Hematopoietic multipotent progenitor cell treated with erythropoietin and hydrocortisone succinate and interleukin-3 and kit ligand, for 15 days (in vitro differentiated cells): ENCODE results near the gene GPBAR1.
A peak's percentile ranks its signal among the peaks of the same experiment; 100 is the strongest.

Experiments used
- DNase-seq: peaks from one replicate; pipeline ENCODE4 v3.0.0-alpha.2; 2015; ENCODE audit warnings: low spot score

Gene GPBAR1, protein sequence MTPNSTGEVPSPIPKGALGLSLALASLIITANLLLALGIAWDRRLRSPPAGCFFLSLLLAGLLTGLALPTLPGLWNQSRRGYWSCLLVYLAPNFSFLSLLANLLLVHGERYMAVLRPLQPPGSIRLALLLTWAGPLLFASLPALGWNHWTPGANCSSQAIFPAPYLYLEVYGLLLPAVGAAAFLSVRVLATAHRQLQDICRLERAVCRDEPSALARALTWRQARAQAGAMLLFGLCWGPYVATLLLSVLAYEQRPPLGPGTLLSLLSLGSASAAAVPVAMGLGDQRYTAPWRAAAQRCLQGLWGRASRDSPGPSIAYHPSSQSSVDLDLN

DNA sequence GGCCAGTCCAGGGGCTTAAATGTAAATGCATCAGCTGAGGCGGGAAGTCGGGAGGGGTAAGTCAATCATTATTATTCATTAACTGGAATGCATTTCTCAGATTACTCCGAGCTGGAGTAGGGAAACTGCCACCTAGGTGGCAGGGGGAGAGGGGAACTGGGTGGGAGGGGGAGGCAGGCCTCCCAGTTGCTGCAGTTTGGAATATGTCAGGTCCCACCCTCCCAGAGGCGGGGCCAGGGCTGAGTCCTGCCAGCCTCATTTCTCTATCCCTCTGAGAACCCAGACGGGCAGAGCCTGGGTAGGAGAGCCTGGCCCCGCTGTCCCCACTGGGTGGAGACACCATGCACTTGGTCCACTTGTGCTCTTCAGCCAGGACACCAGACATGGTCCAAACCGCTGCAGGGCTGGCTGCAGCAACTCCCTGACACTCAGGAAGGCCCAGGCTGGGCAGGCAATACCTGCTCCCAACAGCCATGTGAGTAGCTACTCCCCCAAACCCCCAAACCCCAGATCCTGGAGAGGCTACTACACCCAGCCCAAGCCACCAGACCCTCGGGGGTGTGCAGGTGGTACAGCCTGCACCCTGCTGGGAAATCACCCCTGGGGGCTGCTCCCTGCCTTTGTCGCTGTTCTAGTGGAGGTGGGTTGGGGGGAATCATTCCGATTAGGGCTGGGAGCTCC, at the start of gene GPBAR1:
TSS of gene GPBAR1 (plus strand) at position 274 of the 681 bp plus-strand sequence. CDS start 1,710 bp downstream, outside the sequence.
- no peak for DNase-seq

DNA sequence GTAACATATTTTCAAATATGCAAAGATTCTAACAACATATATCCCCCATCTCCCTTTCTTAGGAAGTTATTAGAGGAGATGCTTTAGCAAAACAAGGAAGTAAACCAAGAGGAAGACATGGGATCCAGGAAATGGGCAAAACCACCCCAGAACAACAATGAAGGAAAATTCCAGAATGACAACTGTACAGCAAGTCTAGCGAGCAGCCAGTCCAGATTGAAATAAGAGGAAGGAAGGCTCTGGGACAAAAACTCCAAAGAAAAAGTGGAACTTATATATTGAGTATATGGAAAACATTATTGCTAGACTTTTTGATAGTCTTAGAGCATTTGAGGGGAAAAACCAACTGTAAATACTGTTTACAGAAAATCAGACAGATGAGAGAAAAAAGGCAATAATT, 46.7 kb upstream of the GPBAR1 start:
- no peak for DNase-seq

DNA sequence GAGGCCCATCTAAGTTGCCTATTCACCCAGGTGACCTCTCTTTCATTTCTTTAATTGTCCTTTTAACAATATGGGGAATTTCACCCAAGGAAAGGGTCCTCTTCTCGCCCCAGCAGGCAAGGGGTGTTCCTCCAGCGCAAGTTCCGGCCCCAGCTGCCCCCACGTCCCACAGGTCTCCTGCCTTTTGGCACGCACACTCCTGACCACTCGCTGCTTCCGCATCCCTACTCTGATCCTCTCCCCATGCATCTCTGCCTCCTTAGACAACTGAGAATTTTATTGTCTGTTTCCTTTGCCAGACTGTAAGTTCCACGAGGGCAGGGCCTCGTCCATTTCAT, 44.5 kb upstream of the GPBAR1 start:
- DNase-seq, result no peak

DNA sequence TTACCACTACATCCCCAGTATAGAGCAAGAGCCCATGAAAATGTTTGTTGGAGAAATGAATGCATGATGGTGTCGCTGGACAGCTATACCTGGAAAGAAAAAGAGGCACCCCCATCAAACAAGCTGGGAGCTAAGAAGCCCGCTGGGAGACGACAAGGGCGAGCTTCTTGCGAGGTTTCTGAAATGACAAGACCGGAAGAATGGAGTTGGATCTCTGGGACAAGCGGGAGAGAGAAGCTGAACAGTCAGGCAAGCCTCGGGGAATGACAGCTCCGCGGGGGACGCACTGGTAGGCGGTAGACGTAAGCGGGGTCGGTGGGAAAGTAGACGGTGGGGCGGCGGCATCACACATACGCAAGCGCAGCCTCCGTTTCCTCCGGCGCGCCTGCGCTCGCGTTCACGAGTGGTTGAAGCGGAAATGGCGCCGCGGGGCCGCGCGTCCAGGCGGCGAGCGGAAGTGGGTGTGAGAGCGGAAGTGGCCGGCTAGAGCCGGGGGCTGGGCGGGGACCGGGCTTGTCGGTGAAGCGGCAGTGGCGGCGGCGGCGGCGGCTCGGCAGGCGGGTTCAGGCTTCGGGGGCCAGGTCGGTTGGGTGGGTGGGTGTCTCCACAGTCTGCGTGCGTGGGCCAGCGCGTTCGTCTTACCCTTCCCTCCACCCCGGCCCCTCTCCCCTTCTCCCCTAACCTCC, 44.0 kb upstream of the GPBAR1 start, which contains the start of gene ARPC2:
TSS of gene ARPC2 (plus strand) at position 516 of the 686 bp plus-strand sequence. CDS start 282 bp downstream, outside the sequence.
- DNase-seq, result peak; percentile 89

DNA sequence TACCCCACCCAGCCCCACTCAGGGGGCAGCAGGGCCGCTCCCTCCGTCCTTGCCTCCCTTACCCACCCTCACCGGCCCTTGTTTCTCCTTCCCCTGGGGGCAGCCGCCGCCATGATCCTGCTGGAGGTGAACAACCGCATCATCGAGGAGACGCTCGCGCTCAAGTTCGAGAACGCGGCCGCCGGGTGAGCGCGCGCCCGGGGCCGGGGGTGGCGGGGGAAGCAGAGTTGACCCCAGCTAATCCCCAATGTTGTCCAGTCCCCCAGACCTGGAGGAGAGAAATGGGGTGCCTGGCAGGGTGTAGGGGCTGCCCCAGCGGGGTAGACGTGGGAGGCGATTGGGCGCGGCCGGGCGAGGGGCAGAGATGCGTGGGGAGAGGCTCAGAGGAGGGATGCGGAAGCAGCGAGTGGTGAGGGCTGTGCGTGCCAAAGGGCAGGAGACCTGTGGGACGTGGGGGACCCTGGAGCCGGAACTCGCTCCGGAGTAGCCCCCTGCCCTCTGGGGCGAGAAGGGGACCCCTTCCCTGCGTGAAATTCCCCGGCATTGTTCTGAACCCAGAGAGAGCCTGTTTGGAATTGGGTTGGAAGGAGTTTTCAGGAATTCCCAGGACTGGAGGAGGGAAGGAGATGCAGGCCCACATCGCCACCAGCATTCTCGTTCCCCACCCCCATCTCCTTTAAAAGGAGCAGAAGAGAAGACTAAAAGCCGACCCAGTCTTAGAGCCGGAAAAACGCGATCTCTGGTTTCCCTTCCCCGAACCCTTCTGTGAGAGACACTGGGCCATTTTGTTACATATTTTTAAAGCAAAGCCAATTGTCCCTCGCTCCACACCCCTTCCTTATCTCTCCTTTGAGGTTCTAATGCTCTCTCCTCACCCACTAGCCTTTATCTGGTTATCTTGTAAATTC, 43.2 kb upstream of the GPBAR1 start:
- peak; percentile 18 for DNase-seq

DNA sequence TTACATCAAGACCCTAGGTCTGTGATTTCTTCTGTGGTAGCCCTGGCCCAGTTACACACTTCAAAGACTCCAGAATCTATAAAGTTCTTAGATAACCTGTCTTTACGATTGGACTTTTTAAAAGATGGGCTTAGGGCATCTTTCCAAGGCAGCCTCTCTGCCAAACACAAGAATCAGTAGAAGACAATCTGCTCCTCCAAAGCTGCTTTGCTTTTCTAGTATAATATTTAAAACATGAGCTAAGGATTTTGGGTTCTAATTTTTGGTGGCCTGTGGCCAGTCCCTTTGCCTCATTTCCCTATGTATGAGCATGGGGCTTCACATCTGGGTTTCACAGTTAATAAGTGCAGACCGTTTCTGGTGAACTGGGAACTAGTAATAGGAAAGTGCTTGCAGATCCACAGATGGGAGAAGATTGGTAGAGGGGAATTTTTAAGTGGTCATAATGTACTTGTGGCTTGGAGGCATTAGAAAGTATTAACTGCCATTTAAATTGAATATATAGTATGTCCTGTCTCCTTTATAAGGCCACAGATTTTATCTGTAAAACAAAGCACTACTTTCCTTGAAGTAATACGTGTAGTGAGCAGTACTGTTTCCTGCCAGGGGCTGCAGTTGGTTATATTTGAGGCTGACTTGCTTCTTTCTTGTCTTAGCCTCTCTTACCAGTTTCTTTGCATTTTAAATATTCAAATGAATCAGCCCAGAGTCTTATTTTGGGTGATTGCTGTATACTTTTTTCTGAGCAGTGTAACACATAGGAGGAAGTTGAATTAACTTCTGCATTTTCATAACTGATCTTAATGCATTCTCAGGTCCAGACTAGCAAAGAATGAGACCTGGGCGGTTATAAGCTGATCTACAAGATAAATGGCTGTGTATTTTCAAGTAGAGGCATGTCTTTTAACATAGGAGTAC, 42.3 kb upstream of the GPBAR1 start:
- no peak for DNase-seq

DNA sequence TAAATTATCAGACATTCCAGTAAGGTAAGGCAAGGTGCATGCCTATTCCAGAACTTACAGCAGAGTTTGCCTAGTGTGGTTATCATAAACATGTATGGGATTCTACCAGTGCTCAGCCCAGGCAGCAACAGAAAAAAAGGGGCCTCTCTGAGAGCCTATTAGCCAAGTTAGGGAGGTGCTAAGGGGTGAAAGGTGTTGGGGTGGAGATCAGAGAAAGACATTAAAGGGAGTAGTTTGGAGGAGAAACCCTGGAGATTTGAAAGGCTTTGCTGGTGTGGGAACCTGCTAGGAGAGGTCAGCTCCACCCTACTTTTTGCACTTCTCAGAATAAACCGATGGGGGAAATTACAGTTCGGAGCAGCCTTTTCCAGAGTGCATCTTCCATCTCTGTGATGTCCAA, 40.9 kb upstream of the GPBAR1 start:
- DNase-seq, result no peak

DNA sequence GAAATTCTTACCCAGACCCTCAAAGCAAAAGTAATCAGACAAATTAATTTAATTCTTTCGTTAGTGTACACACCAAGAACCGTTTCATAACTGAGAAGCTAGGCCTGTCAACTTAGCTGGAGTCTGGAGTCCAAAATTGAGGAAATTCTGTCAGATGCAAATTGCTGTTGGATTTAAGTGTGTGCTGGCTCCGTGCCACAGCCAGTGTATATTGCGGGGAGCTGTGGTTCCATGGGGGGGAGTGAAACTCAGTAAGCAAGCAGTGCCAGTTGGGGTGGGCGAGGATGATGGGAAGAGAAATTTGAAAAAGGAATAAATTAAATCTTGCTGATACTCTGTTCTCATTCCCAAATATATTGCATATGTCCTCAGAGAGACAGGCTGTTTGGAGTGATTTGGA, 39.8 kb upstream of the GPBAR1 start:
- no peak for DNase-seq

DNA sequence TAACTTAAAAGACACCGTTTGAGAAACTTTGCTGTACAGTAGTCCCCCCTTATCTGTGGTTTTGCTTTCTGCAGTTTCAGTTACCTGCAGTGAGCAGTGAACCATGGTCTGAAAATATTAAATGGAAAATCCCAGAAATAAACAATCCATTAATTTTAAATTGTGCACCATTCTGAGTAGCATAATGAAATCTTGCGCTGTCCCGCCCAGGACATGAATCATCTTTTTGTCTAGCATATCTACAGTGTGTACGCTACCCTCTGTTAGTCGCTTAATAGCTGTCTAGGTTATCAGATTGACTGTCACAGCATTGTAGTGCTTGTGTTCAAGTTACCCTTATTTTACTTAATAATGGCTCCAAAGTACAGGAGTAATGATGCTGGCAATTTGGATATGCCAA, 37.8 kb upstream of the GPBAR1 start:
- no peak for DNase-seq

DNA sequence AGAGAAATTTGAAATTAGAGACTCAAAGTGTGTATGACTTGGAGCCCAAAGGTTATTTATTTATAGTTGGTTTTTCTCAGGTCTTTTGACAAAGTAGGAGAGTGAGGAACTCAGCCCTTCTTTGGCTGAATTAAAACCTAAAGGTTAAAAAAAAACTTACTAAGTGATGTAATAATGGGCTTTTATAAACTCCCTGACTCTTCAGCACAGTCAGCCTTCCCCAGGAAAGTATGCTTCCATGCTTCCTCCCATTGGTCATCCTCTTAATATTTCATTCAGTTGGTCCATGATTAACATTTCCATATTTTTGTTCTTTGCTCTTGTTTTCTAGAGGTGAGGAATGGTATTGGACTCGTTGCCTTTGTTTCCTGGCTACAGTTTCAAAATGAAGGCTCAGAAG, 36.6 kb upstream of the GPBAR1 start:
- DNase-seq, result no peak

DNA sequence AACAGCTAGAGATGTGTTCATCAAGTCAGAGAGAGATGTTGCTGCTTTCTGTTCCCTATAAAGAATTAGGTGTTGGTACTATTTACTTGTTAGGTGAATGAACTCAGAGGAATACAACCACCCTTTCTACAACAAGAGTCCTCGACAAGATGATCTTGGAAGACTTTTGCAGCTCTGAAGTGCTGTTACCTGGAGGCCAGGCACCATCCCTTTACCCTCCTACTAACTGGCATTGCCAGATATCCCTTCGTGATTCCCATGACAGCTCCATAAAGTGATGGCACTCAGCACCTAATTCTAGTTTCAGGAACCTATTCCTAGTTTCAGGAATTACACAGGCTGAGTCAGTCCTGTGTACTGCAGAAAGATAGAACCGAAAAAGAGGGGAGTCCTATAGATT, 33.9 kb upstream of the GPBAR1 start:
- DNase-seq, result no peak

DNA sequence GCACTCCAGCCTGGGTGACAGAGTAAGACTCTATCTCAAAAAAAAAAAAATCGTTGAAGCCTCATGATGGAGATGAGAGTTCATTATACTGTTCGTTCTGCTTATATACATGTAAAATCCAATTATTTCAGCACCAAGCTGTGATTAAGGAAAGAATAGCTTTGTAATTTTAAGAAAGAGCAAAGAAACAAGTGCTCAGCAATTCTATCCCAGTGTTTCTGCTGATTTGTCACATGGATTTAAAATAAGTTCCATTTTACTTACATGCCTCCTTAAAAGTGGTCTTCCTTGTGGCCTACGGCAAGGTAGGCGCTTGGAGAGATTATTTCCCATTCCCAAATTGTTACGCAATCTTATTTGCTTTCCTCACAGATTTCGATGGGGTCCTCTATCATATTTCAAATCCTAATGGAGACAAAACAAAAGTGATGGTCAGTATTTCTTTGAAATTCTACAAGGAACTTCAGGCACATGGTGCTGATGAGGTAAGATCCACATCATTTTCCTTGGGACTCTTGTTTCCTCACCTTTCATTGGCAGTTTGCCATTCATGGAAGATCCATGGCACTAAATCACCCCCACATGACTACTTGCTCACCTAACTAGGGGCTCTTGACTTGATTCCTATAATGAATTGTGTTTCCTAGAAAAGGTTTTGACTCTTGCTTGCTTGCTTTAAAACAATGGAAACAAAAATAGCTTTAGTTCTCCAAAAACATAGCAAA, 32.3 kb upstream of the GPBAR1 start:
- DNase-seq, result no peak

DNA sequence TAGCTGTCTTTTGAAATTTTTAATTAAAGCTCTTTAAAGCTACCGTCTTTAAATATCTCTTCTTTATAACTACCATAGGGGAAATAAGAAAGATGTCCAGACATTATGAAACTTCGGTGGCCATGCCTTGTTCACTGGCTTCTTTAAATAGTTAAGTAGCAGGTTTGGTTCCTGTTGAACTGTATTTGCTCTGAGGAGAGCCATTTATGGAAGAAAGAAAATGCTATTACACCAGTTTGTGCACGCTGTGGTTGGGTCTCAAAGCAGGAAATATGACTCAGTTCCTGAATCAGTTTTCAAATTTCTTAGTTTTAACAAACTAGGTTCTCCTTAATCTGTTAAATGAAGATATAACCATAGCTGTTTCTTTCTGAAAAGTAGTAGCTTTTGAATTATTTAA, 31.6 kb upstream of the GPBAR1 start:
- no peak for DNase-seq

DNA sequence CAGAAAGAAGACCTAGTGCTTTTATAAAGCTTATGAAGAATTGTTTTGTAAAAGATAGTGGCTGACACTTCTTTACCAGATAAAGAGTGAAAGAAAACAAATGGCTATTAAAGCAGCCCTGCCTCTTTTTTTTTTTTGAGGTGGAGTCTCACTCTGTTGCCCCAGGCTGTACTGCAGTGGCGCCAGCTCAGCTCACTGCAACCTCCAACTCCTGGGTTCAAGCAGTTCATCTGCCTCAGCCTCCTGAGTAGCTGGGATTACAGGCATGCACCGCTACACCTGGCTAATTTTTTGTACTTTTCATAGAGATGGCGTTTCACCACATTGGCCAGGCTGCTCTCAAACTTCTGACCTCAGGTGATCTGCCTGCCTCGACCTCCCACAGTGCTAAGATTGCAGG, 31.0 kb upstream of the GPBAR1 start:
- DNase-seq, result no peak

DNA sequence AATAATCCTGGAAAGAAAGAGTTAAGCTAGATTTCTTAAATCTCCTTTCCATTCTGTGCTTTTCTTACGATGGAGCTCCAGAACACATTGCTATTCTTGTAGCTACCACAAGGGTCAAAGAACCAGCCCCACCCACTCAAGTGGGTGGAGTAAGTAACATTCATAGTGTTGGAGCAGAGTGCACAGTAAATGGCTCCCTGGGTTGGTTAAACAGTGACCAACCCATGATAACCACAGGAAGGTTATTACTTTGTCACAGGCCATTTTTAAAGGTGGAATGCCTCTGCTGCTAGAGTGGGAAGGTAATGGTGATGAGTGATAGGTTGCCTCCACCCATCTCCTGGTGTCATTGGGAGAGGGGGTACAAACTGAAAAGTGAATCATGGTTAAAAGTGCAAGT, 29.9 kb upstream of the GPBAR1 start:
- DNase-seq, result peak; percentile 54

DNA sequence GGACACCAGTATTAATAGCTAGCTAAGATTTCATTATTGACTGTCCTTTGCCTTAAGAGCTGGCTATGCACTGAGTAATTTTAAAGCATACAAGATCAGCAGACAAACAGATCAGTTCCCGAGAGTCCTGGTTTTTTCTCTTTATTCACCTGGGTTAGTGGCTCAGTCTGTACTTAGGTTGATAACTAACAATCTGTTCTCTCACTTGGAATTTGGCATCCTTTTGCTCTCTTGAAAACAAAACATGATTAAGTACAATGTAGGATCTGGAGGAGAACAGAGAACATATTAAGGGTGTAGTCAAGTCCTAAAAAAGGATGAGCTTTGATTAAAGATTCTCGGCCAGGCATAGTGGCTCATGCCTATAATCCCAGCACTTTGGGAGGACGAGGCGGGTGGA, 27.3 kb upstream of the GPBAR1 start:
- no peak for DNase-seq

DNA sequence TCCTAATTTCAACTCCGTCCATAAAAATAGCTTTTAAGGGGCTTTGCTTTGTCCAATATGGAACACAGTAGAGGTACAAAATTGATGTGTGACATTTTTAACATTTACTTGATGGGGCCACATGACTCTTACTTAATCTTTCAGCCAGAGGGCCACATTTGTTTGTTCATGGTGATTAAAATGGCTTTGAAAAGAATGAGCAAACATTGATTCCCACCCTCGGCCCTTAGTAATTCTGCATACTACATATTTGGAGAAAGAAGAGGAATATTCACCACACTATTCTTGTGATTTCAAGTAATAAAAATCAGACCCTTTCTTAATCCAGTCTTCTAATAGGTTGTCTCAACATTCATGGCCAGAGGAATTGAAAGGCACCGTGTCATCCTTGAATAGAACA, 26.3 kb upstream of the GPBAR1 start:
- DNase-seq, result no peak

DNA sequence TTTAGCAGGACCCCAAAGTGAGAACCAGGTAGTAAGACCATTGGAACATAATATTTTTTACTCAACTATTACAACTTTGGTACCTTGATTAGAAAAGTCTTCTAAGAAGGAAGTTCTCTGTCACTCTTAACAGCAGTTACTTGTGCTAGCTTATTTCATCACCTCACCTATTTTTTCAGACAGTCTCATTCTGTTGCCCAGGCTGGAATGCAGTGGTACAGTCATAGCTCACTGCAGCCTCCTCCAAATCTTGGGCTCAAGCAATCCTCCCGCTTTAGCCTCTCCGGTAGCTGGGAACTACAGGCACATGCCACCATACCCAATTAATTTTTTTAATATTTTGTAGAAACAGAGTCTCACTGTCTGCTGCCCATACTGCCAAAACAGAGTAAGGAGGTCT, 25.8 kb upstream of the GPBAR1 start:
- DNase-seq, result no peak

DNA sequence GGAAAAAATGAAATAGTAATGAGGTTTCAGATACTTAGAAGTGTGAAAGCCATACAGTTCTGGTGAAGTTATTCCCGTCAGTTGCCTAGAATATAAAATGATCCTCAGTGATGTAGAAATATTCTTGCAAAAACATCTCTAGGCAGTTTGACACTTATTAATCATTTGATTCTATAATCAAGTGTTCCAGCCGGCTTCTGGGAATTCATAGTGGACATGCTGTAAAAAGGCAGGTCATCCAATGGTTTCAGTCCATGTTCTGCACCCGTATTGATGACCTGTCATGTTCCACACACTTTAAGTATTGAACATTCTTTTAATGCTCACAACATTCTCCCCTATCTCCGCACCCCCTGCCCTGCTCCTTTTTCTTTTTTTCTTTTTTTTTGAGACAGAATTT, 24.0 kb upstream of the GPBAR1 start:
- no peak for DNase-seq

DNA sequence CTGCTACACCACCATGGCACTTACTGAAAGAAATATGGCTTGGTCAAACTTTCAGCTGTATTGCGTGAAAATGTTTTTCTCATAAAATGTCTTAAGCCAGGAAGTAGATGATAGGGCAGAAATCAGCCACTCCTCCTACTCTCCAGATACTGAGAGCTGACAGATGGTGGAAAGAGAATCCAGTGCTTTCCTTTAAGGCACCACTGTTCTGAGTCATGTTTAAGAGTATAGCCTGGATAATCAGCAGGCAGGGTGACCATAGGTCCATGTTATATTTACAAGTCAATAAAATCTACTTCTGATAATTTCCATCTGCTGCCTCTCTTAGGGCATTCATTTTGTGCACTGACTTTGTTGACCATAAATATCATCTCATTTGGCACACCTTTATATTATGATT, 21.9 kb upstream of the GPBAR1 start:
- DNase-seq, result no peak
